HEK293 (cell line): Measurements from ENCODE around the gene AMMECR1L.

ENCODE experiments used
- CTCF ChIA-PET: fragments of 350-600 bp; formaldehyde crosslinking; extraction: SDS; loops from one replicate; lab custom pipeline; 2021; ENCODE audit warnings: antibody characterized with exemption; lab: Yijun Ruan, JAX
- POLR2A ChIA-PET: fragments of 300-600 bp; formaldehyde crosslinking; extraction: SDS; loops from one replicate; lab custom pipeline; 2020; ENCODE audit warnings: antibody characterized with exemption, inconsistent platforms; lab: Yijun Ruan, JAX
- H3K27ac ChIP-seq: fragments of 200-500 bp; sonication (Bioruptor generic); 2 replicates; pipeline ENCODE4 v1.5.1; 2014; ENCODE audit warnings: low read depth, low read length, control low read depth, inconsistent platforms; ENCODE audit errors: extremely low read depth
- H3K36me3 ChIP-seq, 2 experiments: fragments of 200-500 bp in 1 of 2; sonication (Bioruptor generic) in 1 of 2; 1 replicate in 1 of 2; 2 replicates in 1 of 2; pipeline ENCODE4 v1.5.1; 2014 to 2017; ENCODE audit warnings: inconsistent platforms in 2 of 2, low read length in 2 of 2; ENCODE audit not compliant: control insufficient read depth in 2 of 2, insufficient read depth in 1 of 2
- H3K4me1 ChIP-seq: fragments of 200-500 bp; sonication (Bioruptor generic); 2 replicates; pipeline ENCODE4 v1.5.1; 2014; ENCODE audit warnings: mild to moderate bottlenecking, low read length, inconsistent platforms; ENCODE audit not compliant: control insufficient read depth, insufficient read depth
- H3K4me3 ChIP-seq: 2 replicates; pipeline ENCODE4 v1.5.1; 2011; ENCODE audit warnings: low read depth, mild to moderate bottlenecking, control low read depth, low read length, moderate library complexity
- H3K9me3 ChIP-seq: fragments of 200-500 bp; sonication (Bioruptor generic); 2 replicates; pipeline ENCODE4 v1.5.1; 2014; ENCODE audit warnings: low read depth, low read length, inconsistent platforms; ENCODE audit not compliant: control insufficient read depth, insufficient read depth
- FEZF1 ChIP-seq: fragments of 450-650 bp; formaldehyde crosslinking; IDR thresholded peaks from 2 replicates; pipeline ENCODE4 v1.5.1; 2016; ENCODE audit warnings: missing biosample characterization, missing genetic modification characterization
- GLIS1 ChIP-seq: fragments of 450-650 bp; formaldehyde crosslinking; IDR thresholded peaks from 2 replicates; pipeline ENCODE4 v1.5.1; 2016; ENCODE audit warnings: missing biosample characterization, missing genetic modification characterization
- KLF8 ChIP-seq: fragments of 450-650 bp; formaldehyde crosslinking; IDR thresholded peaks from 2 replicates; pipeline ENCODE4 v1.5.1; 2016; ENCODE audit warnings: missing biosample characterization, missing genetic modification characterization
- MYNN ChIP-seq: fragments of 450-650 bp; formaldehyde crosslinking; IDR thresholded peaks from 2 replicates; pipeline ENCODE4 v1.5.1; 2016; ENCODE audit warnings: missing biosample characterization, missing genetic modification characterization, borderline replicate concordance
- PRDM10 ChIP-seq: fragments of 450-650 bp; formaldehyde crosslinking; IDR thresholded peaks from 2 replicates; pipeline ENCODE4 v1.5.1; 2016; ENCODE audit warnings: missing biosample characterization, missing genetic modification characterization
- REST ChIP-seq: fragments of 450-650 bp; formaldehyde crosslinking; IDR thresholded peaks from 2 replicates; pipeline ENCODE4 v1.5.1; 2016; ENCODE audit warnings: missing biosample characterization, missing genetic modification characterization
- SCRT2 ChIP-seq: fragments of 450-650 bp; formaldehyde crosslinking; IDR thresholded peaks from 2 replicates; pipeline ENCODE4 v1.5.1; 2016; ENCODE audit warnings: missing biosample characterization, missing genetic modification characterization
- TCF7L2 ChIP-seq: IDR thresholded peaks from 2 replicates; pipeline ENCODE4 v1.6.1; 2011; ENCODE audit warnings: low read depth, mild to moderate bottlenecking, inconsistent platforms, low read length, moderate library complexity, borderline replicate concordance
- ZNF221 ChIP-seq: fragments of 450-650 bp; formaldehyde crosslinking; IDR thresholded peaks from 2 replicates; pipeline ENCODE4 v1.5.1; 2017; ENCODE audit warnings: missing biosample characterization, missing genetic modification characterization, borderline replicate concordance
- ZNF239 ChIP-seq: fragments of 450-650 bp; formaldehyde crosslinking; IDR thresholded peaks from 2 replicates; pipeline ENCODE4 v1.5.1; 2016; ENCODE audit warnings: missing biosample characterization, missing genetic modification characterization
- ZNF530 ChIP-seq: fragments of 450-650 bp; formaldehyde crosslinking; IDR thresholded peaks from 2 replicates; pipeline ENCODE4 v1.5.1; 2016; ENCODE audit warnings: low read depth, missing biosample characterization, missing genetic modification characterization
- ZNF548 ChIP-seq: fragments of 450-650 bp; formaldehyde crosslinking; IDR thresholded peaks from 2 replicates; pipeline ENCODE4 v1.5.1; 2016; ENCODE audit warnings: missing biosample characterization, missing genetic modification characterization
- ZNF707 ChIP-seq: fragments of 450-650 bp; formaldehyde crosslinking; IDR thresholded peaks from 2 replicates; pipeline ENCODE4 v1.5.1; 2016; ENCODE audit warnings: missing biosample characterization, missing genetic modification characterization
- ZNF791 ChIP-seq: fragments of 450-650 bp; formaldehyde crosslinking; IDR thresholded peaks from 2 replicates; pipeline ENCODE4 v1.5.1; 2016; ENCODE audit warnings: missing biosample characterization, missing genetic modification characterization
- TF ChIP-seq, protein P1 (sequence below): fragments of 450-650 bp; formaldehyde crosslinking; IDR thresholded peaks from 2 replicates; pipeline ENCODE4 v1.5.1; 2016; ENCODE audit warnings: missing biosample characterization, missing genetic modification characterization

Gene AMMECR1L

DNA sequence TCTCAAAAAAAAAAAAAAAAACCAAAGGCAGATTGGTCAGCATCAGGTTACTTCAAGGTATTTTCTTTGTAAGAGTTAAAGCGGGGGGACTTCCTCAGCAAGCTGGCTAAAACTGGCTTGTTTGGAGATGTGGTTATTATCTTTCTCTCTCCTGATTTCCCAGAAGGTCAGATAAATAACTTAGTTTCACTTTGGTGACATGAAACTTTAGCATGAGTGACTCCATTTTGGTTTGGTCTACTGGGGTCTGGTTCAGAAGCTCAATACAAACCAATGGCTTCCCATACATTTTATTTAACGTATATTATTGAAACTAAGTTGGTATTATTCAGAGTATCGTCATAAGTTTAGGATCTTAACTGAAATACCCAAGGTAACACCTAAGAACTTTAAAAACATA is 41.6 kb upstream of the AMMECR1L start:
- TF ChIP-seq ZNF548 (no peak), ZNF221 (tag by site-specific recombination) (no peak), MYNN (no peak)
- no peaks in the 10 kb centered on the region for H3K9me3 ChIP-seq
- H3K4me1 ChIP-seq, result no peaks in the 10 kb centered on the region
- POLR2A ChIA-PET, result no interaction called here
- H3K4me3 ChIP-seq, result no peak overlapping the region
- no peak overlapping the region for H3K27ac ChIP-seq
- H3K36me3 ChIP-seq, result no peaks in the 10 kb centered on the region
- CTCF ChIA-PET, result no interaction called here

DNA sequence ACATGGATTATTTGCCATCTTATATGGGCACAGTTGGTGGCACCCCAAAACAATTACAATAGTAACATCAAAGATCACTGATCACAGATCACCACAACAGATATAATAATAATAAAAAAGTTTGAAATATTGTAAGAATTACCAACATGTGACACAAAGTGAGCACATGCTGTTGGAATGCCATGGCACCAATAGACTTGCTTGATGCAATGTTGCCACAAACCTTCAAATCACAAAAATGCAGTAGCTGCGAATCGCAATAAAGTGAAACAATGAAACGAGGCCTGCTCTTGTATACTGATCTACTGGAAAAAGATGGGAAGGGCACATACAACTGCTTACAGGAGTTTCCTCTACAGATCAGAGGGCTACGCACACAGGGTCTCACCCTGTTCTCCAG is 32.2 kb upstream of the AMMECR1L start:
- H3K4me3 ChIP-seq, result no peak overlapping the region
- ChIA-PET CTCF (no interaction called here), POLR2A (no interaction called here)
- no peaks in the 10 kb centered on the region for H3K36me3 ChIP-seq
- H3K9me3 ChIP-seq, result no peaks in the 10 kb centered on the region
- H3K27ac ChIP-seq, result no peak overlapping the region
- no peaks in the 10 kb centered on the region for H3K4me1 ChIP-seq
- no peak for TF ChIP-seq TCF7L2
- no peak for TF ChIP-seq REST
- no peak for TF ChIP-seq ZNF791 (tag by site-specific recombination)
- no peak for TF ChIP-seq ZNF239 (tag by site-specific recombination)
- no peak for TF ChIP-seq ZNF707 (tag by site-specific recombination)

DNA sequence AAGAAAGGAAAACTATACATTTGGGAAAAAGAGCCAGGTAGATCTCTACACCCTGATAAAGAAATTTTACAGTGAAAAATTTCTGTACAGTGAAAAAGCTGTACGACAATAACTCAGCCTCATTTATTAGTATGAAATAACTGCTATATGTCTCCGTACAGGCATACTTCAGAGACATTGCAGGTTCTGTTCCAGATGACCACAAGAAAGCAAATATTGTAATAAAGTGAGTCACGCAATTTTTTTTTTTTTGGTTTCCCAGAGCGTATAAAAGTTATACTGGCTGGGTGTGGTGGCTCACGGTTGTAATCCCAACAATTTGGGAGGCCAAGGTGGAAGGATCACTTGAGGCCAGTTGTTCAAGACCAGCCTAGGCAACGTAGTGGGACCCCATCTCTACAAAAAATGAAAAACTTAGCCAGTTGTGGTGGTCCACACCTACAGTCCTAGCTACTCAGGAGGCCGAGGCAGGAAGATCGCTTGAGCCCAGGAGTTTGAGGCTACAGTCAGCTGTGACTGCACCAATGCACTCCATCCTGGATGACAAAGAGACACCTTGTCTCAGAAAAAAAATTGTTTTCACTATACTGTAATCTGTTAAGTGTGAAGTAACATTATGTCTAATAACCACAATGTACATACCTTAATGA is 28.2 kb upstream of the AMMECR1L start:
- Histone ChIP-seq H3K4me3 (no peak overlapping the region), H3K27ac (no peak overlapping the region), H3K36me3 (no peaks in the 10 kb centered on the region), H3K4me1 (no peaks in the 10 kb centered on the region), H3K9me3 (no peaks in the 10 kb centered on the region)
- POLR2A ChIA-PET, result no interaction called here
- TF ChIP-seq SCRT2 (tag by site-specific recombination) (no peak), KLF8 (tag by site-specific recombination) (no peak), FEZF1 (no peak), ZNF530 (tag by site-specific recombination) (no peak), GLIS1 (tag by site-specific recombination) (no peak), PRDM10 (tag by site-specific recombination) (no peak)
- TF ChIP-seq, protein P1, sequence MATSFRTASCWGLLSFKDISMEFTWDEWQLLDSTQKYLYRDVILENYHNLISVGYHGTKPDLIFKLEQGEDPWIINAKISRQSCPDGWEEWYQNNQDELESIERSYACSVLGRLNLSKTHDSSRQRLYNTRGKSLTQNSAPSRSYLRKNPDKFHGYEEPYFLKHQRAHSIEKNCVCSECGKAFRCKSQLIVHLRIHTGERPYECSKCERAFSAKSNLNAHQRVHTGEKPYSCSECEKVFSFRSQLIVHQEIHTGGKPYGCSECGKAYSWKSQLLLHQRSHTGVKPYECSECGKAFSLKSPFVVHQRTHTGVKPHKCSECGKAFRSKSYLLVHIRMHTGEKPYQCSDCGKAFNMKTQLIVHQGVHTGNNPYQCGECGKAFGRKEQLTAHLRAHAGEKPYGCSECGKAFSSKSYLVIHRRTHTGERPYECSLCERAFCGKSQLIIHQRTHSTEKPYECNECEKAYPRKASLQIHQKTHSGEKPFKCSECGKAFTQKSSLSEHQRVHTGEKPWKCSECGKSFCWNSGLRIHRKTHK, result no peak
- CTCF ChIA-PET, result no interaction called here
